ENCODE measurements around the gene KCND2.

KCND2 gene

DNA sequence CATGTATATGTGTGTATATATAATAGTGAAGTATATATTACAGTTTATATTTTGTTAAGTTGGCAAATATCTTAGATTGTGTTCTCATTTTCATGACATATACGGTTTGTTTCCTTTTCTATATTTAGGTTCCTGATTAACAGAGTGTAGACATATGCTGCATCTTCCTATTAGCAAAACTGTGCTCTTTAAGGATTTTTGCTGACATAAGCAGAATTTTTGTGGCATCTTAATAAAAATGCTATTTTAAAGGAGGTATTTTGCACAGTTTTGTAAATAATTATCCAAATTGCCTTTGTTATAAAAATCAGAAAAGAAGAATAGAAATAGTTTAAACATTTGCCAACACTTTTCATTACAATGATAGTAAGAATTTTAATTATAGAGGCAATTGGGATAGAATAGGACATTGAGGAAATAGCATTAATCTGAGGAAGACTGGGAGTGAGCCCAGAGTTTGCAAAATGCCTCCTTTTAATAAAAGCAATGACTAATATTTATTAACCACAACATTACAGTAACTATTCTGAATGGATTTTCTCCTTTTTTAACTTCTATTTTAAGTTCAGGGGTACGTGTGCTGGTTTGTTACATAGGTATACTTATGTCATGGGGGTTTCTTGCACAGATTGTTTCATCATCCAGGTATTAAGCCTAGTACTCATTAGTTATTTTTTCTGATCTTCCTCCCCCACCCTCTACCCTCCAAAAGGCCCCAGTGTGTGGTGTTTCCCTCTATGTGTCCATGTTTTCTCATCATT is 38.2 kb downstream of the KCND2 start:
- DNase-seq (ENCODE audit: low read depth in 2 of 2), result no peak

DNA sequence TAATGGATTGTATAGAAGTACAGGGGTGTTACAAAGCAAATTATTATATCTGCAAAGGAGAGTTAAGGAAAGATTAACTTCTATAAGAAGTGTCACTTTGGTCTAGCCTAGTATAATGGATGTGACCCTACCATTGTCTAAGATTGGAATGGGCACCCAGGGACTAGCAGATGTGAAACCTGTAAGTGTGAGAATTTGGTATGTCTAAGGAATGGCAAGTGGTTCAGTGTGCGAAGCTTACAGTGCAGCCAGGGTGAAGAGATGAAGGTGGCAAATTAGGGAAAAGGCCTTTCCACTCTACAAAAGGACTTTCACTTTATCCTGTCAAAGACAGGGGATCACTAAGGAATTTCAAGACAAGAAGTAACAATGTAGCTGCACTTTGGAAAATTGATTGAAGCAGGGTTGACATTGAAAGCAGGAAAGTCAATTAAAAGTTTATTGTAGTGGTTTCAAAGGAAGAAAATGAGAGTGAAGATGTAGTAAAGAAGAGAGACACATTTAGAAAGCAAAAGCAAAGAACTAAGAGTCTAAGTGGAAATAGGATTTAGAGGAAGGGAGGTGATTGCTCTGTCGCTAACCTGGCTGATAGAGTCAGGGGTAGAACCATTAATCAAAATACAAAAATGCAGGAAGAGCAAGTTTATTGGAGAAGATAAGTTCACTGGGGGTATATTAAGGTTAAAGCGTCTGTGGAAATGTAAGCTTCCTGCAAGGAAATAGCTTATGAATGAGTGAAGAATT is 47.4 kb downstream of the KCND2 start:
- no peak for DNase-seq (ENCODE audit: low read depth in 2 of 2)

DNA sequence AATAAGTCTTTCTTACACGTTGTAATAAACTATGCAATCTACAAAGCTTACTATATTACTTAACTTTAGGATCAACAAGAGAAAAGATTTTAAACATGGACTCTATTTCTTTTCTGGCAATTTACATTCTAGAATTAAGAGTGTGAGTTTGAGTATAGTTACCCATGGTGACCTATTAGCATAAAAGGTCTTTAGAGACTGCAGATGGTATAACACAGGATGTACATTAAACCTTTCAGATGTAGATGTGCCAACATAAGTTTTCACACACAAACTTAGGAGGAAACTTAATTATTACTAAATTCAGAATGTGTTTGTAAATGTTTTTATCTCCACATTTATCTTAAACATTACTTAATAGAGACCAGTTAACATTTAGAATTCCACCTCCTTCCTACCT is 54.1 kb downstream of the KCND2 start:
- DNase-seq (ENCODE audit: low read depth in 2 of 2), result no peak

DNA sequence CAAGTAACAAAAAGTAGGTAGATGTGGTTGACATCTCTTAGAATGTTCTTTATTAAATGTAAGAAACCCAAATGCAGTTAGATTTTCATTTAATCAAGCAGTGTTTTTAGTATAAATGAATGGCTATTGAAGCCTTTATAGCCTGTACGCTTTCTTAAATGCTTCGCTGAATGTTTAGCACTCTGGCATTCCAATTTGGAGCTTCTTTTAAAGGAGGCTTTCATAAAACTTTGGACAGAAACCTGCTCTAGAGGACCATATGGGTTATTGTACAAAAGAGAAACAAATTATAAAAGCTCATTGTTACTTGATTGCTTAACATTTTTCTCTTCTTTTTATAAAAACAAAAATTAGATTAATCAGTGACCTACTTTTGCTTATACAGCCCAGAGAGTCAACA is 59.5 kb downstream of the KCND2 start:
- DNase-seq (ENCODE audit: low read depth in 2 of 2), result no peak

DNA sequence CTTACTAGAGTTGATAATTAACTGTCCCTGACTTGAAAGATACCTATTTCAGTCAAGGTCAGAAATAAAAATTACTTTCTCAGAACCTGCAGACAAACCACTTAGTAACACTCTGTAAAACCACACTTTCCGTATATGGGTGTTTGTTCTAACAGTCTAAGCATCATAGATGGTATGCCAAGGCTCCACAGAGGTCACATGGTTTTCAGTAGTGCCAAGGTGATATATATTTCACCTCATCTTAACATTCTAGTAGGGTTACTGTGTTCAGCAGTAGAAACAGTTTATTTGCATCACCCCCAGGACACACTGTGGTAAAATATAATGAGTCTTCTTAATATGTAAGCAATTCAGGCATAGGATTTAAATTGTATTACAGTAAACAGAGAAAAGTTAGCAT is 61.5 kb downstream of the KCND2 start:
- no peak for DNase-seq (ENCODE audit: low read depth in 2 of 2)

DNA sequence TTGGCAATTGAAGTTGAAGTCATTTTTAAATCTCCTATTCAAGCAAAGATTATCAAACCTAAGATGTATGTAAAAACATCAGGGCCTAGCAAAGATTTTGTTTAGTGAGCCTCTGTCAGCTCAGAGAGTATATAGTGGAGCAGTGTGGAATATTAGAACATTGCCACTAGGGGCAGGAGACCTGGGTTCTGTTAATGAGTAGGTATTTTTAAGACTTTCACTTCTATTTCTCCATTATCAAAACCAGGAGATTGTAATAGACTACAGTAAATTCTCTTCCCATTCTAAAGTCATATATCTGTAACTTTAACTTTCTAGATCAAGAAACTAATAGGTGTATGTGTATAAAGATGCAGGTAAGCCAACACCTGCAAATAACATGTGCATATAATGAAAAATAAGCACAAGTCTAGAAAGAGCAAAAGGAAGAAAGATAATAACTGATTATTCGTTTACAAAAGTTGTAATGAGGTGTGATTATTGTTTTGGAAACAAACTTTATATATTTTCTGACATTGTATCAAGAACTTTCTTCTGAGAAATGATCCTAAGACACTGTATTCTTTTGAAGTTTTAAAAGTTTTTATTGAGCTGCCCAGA is 64.4 kb downstream of the KCND2 start:
- no peak for DNase-seq (ENCODE audit: low read depth in 2 of 2)

DNA sequence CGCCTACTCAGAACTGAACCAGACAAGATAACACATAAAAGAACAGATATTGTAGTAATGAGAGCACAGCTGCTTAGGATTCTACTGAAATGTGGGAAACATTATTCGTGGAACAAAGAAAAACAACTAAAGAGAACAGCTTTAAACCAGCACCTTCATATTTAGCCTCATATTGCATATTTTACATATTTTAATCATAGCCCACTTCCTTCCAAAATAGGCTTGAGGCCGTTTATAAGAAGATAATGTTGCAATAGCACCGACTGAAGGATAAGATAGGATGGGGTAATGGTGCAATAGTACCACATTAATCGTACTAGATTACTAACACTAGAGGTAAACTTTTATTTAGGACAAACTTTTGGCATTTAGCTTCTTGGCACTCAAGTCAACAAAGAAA is 71.3 kb downstream of the KCND2 start:
- DNase-seq (ENCODE audit: low read depth in 2 of 2), result no peak

DNA sequence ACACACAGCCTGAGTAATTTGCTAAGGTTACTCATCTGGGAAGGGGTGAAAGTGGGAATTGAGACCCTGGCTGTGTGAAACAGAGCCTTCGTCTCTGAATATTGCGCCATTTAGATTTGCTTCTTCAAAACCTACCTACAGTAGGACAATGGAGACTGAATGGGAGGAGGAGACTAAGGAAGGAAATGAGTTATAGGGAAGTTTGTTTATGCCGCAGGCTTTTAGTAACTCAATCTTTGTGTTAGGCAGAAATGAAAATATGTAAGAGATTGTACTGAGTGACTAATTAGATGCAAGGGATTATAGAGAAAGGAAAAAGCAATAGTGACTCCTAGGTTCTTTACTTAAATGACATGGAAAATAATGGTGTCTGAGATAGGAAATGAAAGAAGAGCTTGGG is 80.2 kb downstream of the KCND2 start:
- no peak for DNase-seq (ENCODE audit: low read depth in 2 of 2)

DNA sequence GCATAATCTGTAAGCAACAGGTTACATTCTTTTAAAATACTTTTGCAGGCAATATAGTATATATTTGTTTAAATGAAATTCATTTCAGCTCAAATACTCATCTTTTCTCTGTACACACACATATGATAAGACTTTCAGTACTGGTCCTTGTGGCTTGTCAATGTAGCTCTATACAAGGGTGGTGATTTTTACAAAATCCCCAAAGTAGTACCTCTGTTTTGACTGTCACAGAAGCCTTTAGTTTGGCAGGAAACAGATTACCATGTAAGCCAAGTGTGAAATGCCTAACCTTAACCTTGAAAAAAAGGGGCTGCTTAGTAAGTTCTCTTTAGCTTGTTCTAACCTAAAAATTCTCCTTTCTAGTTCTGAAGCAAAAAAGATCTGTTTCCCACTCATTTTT is 87.9 kb downstream of the KCND2 start:
- no peak for DNase-seq (ENCODE audit: low read depth in 2 of 2)

DNA sequence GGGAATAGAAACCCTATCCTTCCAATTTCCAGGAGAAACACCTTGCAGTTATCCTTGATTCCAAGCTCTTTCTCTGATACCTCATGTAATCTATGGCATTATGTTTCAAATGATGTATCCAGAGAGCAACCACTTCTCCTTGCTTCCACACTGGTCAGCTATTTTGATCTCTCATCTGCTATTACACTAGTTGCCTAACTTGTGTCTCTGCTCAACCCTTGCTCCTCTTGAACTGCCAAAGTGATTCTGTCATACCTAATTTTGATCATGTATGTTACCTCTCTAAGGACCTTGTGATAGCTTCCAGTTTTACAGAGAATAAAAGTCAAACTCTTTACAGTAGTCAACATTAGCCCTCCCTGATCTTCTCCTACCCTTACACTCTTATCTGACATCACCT is 90.4 kb downstream of the KCND2 start:
- DNase-seq (ENCODE audit: low read depth in 2 of 2), result no peak

DNA sequence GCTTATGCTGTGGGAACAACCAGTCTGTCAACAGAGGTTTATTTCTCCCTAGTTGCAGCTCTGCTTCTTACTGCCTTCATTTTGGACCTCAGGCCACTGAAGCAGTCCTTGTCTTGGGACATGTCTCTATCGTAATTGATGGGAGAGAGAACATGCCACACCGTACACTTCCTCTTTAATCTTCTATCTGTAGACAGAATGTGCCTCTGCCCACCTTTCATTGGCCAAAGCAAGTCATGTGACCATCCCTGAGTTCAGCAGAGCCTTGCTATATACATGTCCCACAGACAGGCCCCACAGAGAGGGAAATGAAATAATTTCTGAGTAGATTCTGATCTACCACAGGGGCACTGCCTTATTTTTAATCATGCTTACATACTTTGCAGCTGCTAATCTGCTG is 98.0 kb downstream of the KCND2 start:
- DNase-seq (ENCODE audit: low read depth in 2 of 2), result no peak

DNA sequence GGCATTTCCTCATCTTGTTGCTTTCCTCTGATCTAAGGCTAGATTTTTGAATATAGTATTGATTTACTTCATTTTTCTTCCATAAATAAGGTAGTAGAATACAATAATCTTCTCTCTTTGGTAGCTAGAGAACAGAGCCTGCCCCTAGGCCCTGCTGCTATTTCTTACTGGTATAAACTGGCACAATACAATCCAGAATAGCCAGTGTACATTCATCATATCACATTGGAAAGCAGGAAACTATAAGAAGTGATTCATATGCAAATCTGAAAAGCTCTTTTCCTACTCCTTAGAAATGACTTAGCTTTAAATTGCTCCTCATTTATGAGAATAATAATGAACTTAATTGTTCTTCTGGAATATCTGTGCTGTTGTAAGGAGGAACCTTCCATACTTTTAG is 100.2 kb downstream of the KCND2 start:
- no peak for DNase-seq (ENCODE audit: low read depth in 2 of 2)

DNA sequence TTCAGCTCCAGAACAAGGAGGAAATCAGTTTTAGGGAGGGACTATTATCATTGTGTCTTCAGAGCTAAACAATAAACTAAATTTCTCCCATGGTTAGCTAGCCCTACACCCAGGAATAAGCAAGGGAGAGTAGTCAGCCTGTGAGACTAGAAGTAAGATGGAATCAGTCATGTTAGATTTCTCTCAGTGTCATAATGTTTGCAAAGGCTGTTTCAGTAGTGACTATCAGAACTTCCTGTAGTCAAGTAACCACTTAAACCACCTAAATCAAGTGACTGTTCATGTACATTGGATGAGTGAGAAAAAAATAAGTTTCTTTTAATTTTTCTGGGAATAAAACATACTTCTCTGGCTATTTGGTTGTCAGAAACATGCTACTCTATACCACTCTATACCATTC is 121.6 kb downstream of the KCND2 start:
- no peak for DNase-seq (ENCODE audit: low read depth in 2 of 2)

DNA sequence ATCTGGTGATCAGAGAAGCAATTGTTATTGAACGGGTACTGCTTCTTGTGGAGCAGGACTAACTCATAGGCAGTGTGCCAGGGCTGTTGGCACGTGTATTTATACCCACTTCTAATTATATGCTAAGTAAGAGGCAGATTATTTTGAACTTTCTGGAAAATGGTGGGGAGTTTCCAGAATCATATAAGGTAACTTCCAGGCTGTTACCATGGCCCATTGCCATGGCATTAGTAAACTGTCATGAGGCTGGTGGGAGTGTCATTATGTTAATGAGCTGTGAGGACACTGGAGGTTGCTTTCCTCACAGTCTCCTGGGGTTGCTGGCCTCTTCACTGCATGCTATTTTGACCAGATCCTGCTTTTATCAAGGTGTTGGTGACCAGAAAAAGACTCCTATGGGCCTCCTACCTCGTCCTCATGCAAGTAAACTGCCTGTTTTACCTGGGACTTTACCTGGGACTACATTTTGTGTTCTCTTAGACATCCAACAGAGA is 122.6 kb downstream of the KCND2 start:
- DNase-seq (ENCODE audit: low read depth in 2 of 2), result no peak

DNA sequence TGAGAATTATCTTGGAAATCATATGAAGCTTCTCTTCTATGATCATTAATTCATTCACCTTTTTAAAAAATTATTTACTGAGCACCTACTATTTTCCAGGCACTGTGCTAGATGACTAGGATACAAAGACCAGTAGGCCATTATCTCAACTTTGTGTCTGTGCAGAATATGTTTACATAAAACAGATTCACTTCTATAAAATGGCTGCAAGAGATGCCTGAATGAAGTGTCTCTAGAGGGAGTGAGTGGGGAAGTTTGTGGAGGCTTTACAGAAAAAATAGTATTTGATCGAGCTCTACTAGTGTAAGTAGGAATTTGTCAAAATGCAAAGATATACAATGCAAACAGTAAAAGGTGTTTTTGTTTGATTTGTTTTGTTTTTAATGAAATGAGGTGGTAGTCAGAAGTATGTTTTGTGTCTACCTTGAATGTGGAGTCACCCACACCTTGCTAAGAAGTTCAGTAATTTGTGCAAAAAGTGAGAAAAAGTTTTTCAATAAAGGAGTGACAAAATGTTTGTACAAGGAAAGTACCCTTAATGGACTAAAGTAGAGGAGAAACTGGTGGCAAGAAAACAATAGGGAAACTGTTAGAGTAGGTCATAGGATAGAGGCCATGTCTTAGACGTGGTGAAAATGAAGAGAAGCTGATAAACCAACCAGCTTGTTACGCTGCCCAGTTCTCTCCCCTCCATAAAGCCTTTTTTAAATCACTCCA is 125.5 kb downstream of the KCND2 start:
- DNase-seq (ENCODE audit: low read depth in 2 of 2), result no peak

DNA sequence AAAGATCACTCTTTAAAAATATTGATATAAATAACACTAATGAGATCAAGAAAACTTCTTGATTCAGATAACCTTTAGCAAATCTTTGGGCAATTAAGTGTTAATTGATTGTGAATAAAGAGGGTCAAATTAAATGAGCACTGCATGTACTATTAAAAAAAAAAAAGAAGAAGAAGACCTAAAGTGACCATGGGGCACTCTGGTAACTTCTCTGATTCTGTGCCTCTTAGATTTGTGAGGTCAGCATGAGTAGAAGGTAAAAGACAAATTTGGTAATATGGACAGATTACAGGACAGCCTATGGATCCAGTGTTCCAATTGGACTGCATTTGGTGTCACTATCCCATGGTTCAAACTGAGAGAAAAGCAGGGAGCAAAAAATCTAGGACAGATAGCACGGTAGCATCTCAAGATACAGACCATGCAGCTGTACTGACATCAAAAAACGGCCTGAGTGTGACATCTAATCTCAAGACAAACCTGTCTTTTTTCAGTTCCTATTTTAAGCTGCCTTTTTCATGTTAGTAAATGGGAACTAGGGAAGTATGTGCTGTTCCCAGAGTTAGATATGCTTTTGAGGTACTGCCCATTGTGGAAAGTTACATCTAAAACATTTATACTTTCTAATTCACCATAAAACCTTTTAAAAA is 128.0 kb downstream of the KCND2 start:
- no peak for DNase-seq (ENCODE audit: low read depth in 2 of 2)

DNA sequence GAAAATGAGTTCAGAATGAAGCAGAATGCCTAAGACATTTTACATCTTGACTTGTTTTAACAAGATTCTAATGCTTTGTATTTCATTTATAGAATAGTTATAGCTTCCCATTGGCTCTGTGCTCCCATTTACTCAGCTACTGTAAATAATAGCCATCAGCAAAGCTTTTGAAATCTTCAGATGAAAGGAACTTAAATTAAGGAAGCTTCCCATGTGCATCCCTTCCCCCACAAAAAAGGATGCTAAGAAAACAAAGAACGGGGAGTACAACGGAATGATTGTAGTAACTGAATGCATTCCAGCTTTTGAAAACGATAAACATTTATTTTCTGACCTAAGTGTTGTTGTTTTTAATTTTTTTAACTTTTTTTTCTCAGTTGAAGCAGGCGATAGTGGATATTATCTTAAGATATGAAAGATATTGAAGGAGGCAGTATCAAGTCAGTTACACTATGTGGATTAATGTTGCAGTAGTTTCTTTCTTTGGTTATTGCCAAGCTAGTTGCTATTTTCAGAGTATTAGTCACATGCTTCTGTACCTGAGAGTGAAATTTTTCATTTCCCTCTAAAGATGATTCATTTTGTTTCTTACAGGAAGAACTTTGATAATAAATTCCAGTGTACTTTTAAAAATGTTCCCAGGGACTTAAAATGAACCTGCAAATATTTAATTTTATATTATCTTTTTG is 129.2 kb downstream of the KCND2 start:
- no peak for DNase-seq (ENCODE audit: low read depth in 2 of 2)

DNA sequence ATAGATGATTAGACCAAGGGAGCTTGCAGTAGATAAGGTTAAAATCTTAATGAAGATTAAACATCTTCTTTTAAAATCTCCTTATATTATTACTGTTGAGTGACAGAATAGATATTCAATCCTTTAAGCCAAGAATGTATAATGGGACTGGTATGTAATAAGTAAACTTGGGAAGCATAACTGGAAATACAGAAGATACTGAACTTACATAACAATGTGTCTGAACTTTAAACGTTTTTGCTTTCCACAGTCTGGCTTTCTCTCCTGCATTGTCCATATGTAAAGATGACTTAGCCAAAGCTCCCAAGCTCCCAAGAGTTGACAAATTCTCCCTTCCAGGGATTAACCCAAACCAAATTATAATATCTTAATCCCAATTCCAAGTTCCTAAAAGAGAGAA is 129.8 kb downstream of the KCND2 start:
- DNase-seq (ENCODE audit: low read depth in 2 of 2), result no peak

DNA sequence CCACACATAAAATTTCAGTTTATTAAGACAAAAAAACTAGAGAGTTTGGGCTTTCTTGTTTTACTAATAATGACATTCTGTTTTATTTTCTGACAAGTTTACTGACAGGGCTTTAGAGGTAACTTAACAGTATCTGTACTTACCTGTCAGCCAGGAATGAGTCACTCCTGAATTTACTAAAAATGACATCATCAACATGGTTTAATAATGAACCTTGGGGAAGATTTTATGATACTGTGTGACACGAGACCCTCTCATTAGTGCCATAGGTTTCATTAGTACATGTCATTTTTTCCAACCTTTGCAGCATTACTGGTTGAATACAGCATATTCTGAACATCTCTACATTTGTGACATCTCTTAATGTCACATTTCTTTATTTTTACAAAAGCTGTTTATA is 131.1 kb downstream of the KCND2 start:
- DNase-seq (ENCODE audit: low read depth in 2 of 2), result no peak

DNA sequence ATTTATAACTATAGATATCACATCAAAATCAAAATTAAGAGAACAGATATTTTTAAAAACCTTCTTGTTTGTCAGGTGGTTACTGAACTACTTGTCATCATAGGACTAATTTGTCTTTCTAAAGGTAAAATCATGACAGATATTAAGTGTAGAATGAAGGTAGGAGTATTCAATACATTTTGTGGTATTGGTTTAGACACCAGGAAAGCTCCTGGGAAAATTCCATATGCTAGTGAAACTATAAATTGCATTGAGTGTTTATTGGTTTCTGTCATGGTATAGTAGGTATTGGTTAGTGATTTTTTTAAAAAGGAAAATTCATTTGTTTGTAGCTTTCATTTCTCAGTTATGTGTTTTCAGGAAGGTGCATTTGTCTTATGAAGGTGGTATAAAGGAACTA is 132.7 kb downstream of the KCND2 start:
- DNase-seq (ENCODE audit: low read depth in 2 of 2), result no peak

DNA sequence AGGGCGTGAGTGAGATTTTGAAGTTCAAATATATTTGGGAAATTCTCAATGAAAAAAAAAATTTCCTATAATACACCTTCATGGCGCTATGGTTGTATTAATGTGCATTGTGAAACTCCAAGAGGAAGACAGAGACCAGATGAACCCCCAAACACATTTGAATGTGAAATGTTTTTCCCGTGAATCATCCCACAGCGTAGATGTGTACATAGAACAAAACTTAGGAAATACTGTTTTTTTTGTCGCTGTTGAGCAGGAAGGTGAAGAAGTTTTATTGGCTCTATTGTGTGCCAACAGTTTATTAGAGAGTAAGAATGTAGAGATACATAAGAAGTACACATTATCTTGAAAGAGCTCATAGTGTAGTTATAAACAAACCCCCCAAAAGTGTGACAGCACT is 134.0 kb downstream of the KCND2 start:
- DNase-seq (ENCODE audit: low read depth in 2 of 2), result no peak
